Measurements from ENCODE around the gene THAP11.
"Not testable (repeated sequence)": the region's sequence is repeated elsewhere in the genome, so short reads cannot be mapped to it uniquely, and the experiment has no call there.

THAP11 gene

DNA sequence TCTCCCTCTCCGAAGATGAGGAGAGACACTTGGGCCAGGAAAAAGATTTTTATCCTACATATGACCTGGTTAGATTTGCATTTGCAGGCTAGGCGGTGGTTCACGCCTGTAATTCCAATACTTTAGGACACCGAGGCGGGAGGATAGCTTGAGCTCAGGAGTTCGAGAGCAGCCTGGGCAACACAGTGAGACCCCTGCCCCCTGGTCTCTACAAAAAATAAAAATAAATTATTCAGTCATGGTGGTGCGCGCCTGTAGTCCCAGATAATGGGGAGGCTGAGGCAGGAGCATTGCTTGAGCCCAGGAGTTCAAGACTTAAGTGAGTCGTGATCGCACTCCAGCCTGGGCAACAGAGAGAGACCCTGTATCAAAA is 7.9 kb upstream of the THAP11 start:
- no peak for DNase-seq (ENCODE audit: low read depth in 1 of 2, low spot score in 1 of 2)

- DNase-seq (ENCODE audit: low read depth in 1 of 2, low spot score in 1 of 2) = not testable (repeated sequence)
These were observed 4.9 kb upstream of the THAP11 start for GRCh38 chr16:67837190-67837589.

GRCh38 chr16:67837811-67838210 is 4.3 kb upstream of the THAP11 start:
- no peak for DNase-seq (ENCODE audit: low read depth in 1 of 2, low spot score in 1 of 2)

GRCh38 chr16:67841198-67841815 is 813 bp upstream of the THAP11 start:
- no peak for DNase-seq (ENCODE audit: low read depth in 1 of 2, low spot score in 1 of 2)

- peak; percentile 35 to 44 for DNase-seq (ENCODE audit: low read depth in 1 of 2, low spot score in 1 of 2)
These were observed 606 bp downstream of the THAP11 start for GRCh38 chr16:67842509-67843342.

DNA sequence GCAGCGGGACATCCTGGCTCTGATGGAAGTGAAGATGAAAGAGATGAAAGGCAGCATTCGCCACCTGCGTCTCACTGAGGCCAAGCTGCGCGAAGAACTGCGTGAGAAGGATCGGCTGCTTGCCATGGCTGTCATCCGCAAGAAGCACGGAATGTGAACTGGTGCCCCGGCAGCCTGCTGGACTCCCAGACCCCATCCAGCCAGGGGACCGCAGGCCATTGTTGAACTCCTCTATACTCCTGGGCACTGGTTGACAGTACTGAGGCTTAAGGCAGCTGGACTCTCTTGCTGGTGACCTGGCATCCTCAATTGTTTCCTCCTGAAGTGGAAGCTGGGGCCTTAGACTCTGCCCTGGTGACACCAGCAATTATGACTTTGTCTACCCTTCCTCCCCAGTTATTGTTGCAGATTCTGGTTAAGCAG is 1.2 kb downstream of the THAP11 start:
- DNase-seq (ENCODE audit: low read depth in 1 of 2, low spot score in 1 of 2) = no peak

DNA sequence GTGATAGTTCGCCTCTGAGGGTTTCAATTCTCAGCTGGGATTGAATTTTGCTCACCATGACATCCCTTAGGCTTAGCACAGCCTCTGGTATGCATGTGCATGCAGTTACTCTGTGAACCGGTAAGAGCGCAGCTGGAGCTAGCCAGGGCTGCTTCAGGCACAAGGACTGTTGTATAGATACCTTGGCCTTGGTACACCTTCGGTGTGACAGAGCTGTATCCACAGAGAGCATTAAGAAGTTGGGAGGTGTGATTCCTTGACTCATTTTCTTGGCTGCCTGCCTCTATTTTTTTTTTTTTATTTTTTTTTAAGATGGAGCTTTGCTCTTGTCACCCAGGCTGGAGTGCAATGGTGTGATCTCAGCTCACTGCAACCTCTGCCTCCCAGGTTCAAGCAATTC is 2.4 kb downstream of the THAP11 start:
- DNase-seq (ENCODE audit: low read depth in 1 of 2, low spot score in 1 of 2) = no peak

DNA sequence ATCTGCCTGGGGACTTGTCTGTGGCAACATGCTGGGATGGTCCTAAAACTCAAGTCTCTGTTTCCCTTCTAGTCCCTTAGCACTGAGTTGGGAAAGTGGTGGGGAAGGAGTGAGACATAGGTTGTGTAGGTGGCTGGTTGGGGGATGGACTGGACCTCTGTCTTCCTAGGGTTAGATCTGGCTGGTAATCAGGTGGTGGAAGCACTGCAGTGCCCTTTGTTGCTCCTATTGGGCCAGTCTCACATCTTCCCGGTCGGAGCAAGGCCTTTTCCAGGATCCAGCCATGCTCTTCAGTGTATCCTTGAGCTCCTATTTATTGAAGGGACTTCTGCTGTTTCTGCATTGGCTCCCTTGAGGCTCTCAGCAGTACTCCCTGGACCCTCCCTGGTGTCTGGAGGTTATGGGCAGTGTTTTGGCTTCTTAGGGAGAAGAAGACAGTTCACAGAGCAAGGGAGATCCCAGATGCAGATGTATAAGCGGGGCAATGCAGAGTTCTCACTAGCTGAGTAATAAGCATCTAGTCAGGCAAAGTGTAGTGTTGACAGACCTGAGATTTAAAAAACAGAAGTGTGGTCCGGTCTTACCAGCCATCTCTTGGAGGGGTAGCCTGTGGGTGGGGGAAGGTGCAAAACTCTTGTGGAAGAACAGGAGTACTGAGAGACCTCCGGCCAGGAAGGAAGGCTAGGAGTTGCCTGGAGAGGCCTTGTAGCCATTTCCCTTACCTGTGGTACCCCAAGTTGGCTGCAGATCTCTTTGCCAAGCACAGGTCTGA is 3.4 kb downstream of the THAP11 start:
- DNase-seq (ENCODE audit: low read depth in 1 of 2, low spot score in 1 of 2) = no peak

DNA sequence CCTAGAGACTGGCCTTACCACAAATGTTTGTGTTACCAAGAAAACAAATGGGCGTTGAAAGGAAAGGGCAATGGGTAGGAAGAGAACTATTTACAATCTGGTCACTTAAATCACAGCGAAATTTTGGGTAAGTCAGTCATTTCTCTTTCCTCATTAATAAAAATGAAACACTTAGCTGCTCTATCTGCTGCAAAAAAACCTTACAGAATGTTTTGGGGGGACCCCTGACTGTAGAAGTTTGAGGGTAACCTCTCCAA is 3.9 kb downstream of the THAP11 start:
- DNase-seq (ENCODE audit: low read depth in 1 of 2, low spot score in 1 of 2) = no peak

DNA sequence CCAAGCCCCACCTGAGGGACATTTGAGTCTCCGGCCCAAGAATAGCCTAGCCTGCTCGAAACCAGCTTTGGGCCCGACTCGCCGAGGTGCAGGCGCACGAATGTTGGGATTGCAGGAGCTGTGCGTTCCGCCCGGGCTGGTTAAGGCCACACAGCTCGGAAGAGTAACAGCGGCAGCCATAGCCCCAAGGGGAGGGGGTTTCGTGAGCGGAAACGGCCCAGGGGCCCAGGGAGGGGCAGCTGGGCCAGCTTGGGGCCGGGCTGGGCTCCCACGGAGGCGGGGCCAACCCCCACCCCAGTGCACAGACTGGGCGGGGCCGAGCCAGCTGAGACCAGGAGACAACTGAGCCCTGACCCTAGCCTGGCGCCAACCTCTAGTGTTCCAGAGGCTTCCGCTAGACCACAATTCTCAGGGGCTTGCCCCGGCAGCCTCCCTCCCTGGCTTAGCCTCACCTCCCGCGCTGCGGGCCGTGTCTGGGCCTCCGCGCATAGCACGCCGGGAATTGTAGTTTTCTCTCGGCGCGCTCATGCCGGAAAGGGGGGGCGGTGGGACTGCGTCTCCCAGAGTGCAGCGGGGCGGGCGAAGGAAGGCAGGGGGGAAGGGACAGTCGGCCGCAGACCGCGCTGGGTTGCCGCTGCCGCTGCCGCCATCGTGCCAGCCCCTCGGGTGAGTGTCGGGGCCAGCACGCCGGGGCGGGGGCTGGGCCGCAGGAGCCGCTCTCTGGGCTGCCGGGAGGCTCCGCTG is 4.4 kb downstream of the THAP11 start, which contains the start of gene NUTF2:
NUTF2 (plus strand) TSS at position 614 of the 744 bp plus-strand sequence. CDS start 18,198 bp downstream, outside the sequence.
- peak; percentile 89 to 90 for DNase-seq (ENCODE audit: low read depth in 1 of 2, low spot score in 1 of 2)

- DNase-seq (ENCODE audit: low read depth in 1 of 2, low spot score in 1 of 2) = no peak
These were observed 5.1 kb downstream of the THAP11 start, which contains the start of gene CENPT for GRCh38 chr16:67847064-67847861. Gene CENPT, minus strand, starts transcription at chr16:67847693. Its CDS starts 13,834 bp downstream, at chr16:67833859.

DNA sequence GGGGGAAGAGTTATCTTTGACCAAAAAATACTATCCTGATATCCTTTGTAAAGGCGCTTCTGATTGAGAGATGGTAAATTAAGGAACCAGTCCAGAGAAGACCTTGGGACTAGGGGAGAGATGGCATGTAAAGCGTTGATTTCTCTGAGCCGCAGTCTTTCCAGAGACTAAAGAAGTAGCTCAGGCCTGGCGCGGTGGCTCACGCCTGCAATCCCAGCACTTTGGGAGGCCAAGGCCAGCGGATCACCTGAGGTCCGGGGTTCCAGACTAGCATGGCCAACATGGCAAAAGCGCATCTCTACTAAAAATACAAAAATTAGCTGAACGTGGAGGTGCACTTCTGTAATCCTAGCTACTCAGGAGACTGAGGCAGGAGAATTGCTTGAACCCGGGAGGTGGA is 6.0 kb downstream of the THAP11 start:
- DNase-seq (ENCODE audit: low read depth in 1 of 2, low spot score in 1 of 2) = no peak

GRCh38 chr16:67853670-67854069 is 11.6 kb downstream of the THAP11 start:
- DNase-seq (ENCODE audit: low read depth in 1 of 2, low spot score in 1 of 2) = no peak

DNA sequence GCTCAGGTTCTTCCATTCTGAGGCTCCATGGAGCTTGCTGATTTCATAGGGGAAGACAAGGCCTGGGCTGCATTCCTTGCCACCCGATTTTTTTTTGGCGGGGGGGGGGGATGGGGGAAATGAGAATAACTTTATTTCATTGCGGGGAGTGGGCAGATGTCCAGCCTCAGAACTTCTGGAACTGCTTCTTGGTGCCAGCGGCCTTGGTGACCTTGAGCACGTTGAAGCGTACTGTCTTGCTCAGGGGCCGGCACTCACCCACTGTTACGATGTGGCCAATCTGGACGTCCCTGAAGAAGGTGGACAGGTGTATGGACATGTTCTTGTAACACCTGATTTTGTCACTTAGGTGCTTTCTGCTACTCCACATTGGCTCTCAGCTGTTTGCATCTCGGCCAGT is 13.7 kb downstream of the THAP11 start:
- no peak for DNase-seq (ENCODE audit: low read depth in 1 of 2, low spot score in 1 of 2)

DNA sequence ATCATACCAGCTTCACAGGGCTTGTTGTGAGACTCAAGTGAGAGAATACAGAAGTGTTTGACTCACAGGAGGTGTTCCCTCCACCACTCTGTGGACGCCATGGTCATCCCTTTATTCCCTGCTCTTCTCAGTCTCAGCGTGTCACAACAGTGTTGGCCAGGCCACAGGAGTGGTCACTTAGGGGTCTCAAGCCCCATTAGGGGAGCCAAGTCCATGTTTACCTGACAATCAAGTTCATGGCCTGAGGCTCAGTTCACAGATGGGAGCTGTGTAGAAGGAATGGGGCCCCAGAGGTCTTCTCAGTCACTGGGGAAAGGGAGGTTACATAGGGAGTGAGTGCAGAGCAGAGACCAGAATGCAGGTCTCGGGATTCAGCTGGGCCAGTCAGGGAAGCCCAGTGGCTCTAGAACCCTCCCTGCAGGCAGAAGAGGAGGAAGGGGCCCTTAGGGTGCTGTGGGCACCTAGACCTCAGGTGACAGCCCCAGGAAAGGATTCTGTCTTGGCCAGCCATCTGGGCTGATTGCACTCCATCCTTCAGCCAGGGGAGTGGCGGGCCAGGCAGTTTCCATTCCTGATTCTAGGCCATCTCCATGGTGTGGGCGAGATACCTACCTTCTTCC is 14.9 kb downstream of the THAP11 start:
- no peak for DNase-seq (ENCODE audit: low read depth in 1 of 2, low spot score in 1 of 2)

- DNase-seq (ENCODE audit: low read depth in 1 of 2, low spot score in 1 of 2) = no peak
These were observed 15.6 kb downstream of the THAP11 start for GRCh38 chr16:67857547-67858233.

GRCh38 chr16:67858500-67858899 is 16.4 kb downstream of the THAP11 start:
- no peak for DNase-seq (ENCODE audit: low read depth in 1 of 2, low spot score in 1 of 2)

- no peak for DNase-seq (ENCODE audit: low read depth in 1 of 2, low spot score in 1 of 2)
These were observed 18.7 kb downstream of the THAP11 start for GRCh38 chr16:67860589-67861398.

DNA sequence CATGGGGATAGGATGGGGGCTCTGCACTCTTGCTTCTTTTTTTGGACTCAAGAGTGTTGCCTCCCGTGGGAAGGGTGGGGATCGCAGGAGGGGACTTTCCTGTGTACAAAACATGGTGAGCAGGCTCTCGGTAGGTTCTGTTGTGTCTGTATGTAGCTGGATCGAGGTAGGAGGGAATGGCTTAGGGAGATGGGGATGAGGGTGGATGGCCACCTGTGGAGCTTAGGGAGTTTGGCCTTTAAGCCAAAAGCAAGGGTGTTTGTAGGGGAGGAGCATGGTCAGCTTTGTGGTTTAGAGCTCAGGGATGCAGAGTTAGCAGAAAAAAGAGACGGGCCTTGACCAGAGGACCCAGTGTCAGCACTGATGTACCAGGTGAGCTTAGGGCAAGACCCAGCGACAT is 19.8 kb downstream of the THAP11 start:
- no peak for DNase-seq (ENCODE audit: low read depth in 1 of 2, low spot score in 1 of 2)

Data from activated T-helper 1 cell treated with anti-CD3 and anti-CD28 coated beads, Interleukin-2, amount 50 U/mL, for 16 hours (primary cell).